Measurements from ENCODE around the gene PPP1R13B.

- TF ChIP-seq, protein P1, sequence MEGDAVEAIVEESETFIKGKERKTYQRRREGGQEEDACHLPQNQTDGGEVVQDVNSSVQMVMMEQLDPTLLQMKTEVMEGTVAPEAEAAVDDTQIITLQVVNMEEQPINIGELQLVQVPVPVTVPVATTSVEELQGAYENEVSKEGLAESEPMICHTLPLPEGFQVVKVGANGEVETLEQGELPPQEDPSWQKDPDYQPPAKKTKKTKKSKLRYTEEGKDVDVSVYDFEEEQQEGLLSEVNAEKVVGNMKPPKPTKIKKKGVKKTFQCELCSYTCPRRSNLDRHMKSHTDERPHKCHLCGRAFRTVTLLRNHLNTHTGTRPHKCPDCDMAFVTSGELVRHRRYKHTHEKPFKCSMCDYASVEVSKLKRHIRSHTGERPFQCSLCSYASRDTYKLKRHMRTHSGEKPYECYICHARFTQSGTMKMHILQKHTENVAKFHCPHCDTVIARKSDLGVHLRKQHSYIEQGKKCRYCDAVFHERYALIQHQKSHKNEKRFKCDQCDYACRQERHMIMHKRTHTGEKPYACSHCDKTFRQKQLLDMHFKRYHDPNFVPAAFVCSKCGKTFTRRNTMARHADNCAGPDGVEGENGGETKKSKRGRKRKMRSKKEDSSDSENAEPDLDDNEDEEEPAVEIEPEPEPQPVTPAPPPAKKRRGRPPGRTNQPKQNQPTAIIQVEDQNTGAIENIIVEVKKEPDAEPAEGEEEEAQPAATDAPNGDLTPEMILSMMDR (IDR thresholded peaks at IDR 0.05 in 4 of 5, conservative IDR thresholded peaks at IDR 0.05 in 1 of 5), result no peak
- TF ChIP-seq POLR2A (IDR thresholded peaks at IDR 0.05), result no peak
Observed at GRCh38 chr14:103739793-103740501, 107.4 kb downstream of the PPP1R13B start.
